HCT116 (cell line): ENCODE data around the gene SPRED1. TPM values are rescaled to one million over a fixed set of nuclear protein-coding genes. Genes with fewer than 3 reads are reported as not detected.

ENCODE experiments used
- ATAC-seq: fragments of 200-7000 bp; cut with Tn5 transposase; 2 replicates; pipeline ENCODE4 v1.9.1; 2020; ENCODE audit warnings: mild to moderate bottlenecking, moderate library complexity
- BruUV-seq: library from RNA; stranded (reverse); fragments of 400-500 nt; replicated peaks from 2 replicates; lab custom pipeline; 2021; lab: Mats Ljungman, UMichigan
- CTCF ChIA-PET: fragments of 300-600 bp; sonication (Branson Sonifier 250); formaldehyde crosslinking; loops from one replicate; lab custom pipeline; 2021; ENCODE audit warnings: antibody characterized with exemption; lab: Charles Lee
- POLR2A ChIA-PET: fragments of 300-600, 350-600 bp; sonication (Branson Sonifier 250); formaldehyde crosslinking; loops from one replicate; lab custom pipeline; 2021; ENCODE audit warnings: antibody characterized with exemption; lab: Charles Lee
- RAD21 ChIA-PET, 2 experiments: fragments of 300-600 bp; sonication (Branson Sonifier 250); formaldehyde crosslinking; loops; one replicate each; lab custom pipeline; 2023; ENCODE audit warnings: low total read pairs in 2 of 2; ENCODE audit not compliant: uncharacterized antibody in 2 of 2, unreplicated experiment in 2 of 2, low non-redundant PET in 1 of 2; lab: Charles Lee
- DNase-seq: peaks from one replicate; pipeline ENCODE4 v3.0.0-alpha.2; 2010; ENCODE audit warnings: low read depth, low spot score
- H2AFZ ChIP-seq: fragments of 200-600 bp; shearing (Covaris generic), sonication (generic); 2 replicates; pipeline ENCODE4 v1.6.1; 2017; ENCODE audit warnings: low read depth, mixed run types, mixed read lengths, antibody characterized with exemption, low read length; ENCODE audit not compliant: poor library complexity, severe bottlenecking
- H3K27ac ChIP-seq: 2 replicates; pipeline ENCODE4 v1.5.1; 2012; ENCODE audit warnings: low read depth, low read length
- H3K27me3 ChIP-seq: fragments of 200-600 bp; sonication (generic); 2 replicates; pipeline ENCODE4 v1.6.1; 2016; ENCODE audit warnings: mixed run types, low read length, mixed read lengths; ENCODE audit not compliant: insufficient read depth
- H3K36me3 ChIP-seq, 2 experiments: fragments of 200-500 bp in 1 of 2; fragments of 200-600 bp in 1 of 2; sonication (Bioruptor generic) in 1 of 2; sonication (generic) in 1 of 2; 2 replicates each; pipeline versions ENCODE4 v1.5.1 to v1.6.1; 2014 to 2016; ENCODE audit warnings: low read length in 2 of 2, inconsistent platforms in 1 of 2, mixed read lengths in 1 of 2, mixed run types in 1 of 2; ENCODE audit not compliant: insufficient read depth in 2 of 2, control insufficient read depth in 1 of 2
- H3K4me1 ChIP-seq, 2 experiments: fragments of 200-600 bp in 1 of 2; sonication (generic) in 1 of 2; 2 replicates each; pipeline versions ENCODE4 v1.5.1 to v1.6.1; 2012 to 2017; ENCODE audit warnings: low read length in 2 of 2, inconsistent platforms in 1 of 2, mild to moderate bottlenecking in 1 of 2, mixed read lengths in 1 of 2, mixed run types in 1 of 2, moderate library complexity in 1 of 2; ENCODE audit not compliant: insufficient read depth in 2 of 2, control insufficient read depth in 1 of 2
- H3K4me2 ChIP-seq: fragments of 200-600 bp; sonication (generic); 2 replicates; pipeline ENCODE4 v1.6.1; 2017; ENCODE audit warnings: mixed run types, low read length, mixed read lengths
- H3K4me3 ChIP-seq, 2 experiments: fragments of 200-600 bp in 1 of 2; sonication (generic) in 1 of 2; replicated peaks in 1 of 2; 2 replicates each; pipeline ENCODE4 v1.5.1; 2011 to 2016; ENCODE audit warnings: low read length in 2 of 2, control low read depth in 1 of 2, low read depth in 1 of 2, mild to moderate bottlenecking in 1 of 2, mixed read lengths in 1 of 2, mixed run types in 1 of 2
- H3K79me2 ChIP-seq: fragments of 200-600 bp; sonication (generic); 2 replicates; pipeline ENCODE4 v1.6.1; 2017; ENCODE audit warnings: mild to moderate bottlenecking, mixed run types, low read length, moderate library complexity, mixed read lengths; ENCODE audit not compliant: insufficient read depth
- H3K9ac ChIP-seq: fragments of 200-600 bp; sonication (generic); 2 replicates; pipeline ENCODE4 v1.6.1; 2016; ENCODE audit warnings: low read length, mixed read lengths
- H3K9me2 ChIP-seq: fragments of 200-600 bp; sonication (generic), shearing (Covaris generic); 2 replicates; pipeline ENCODE4 v1.6.1; 2017; ENCODE audit warnings: mixed run types, mild to moderate bottlenecking, moderate library complexity; ENCODE audit not compliant: insufficient read depth
- H3K9me3 ChIP-seq, 2 experiments: fragments of 200-500 bp in 1 of 2; fragments of 200-600 bp in 1 of 2; sonication (Bioruptor generic) in 1 of 2; sonication (generic) in 1 of 2; 2 replicates each; pipeline ENCODE4 v1.6.1; 2014 to 2017; ENCODE audit warnings: low read length in 2 of 2, mixed read lengths in 2 of 2, inconsistent platforms in 1 of 2, low read depth in 1 of 2, mild to moderate bottlenecking in 1 of 2, mixed run types in 1 of 2, moderate library complexity in 1 of 2; ENCODE audit not compliant: control insufficient read depth in 1 of 2, insufficient read depth in 1 of 2
- H4K20me1 ChIP-seq: fragments of 200-600 bp; sonication (generic), shearing (Covaris generic); 2 replicates; pipeline ENCODE4 v1.6.1; 2017; ENCODE audit warnings: mixed run types, mild to moderate bottlenecking, moderate library complexity; ENCODE audit not compliant: insufficient read depth
- CBX3 ChIP-seq: IDR thresholded peaks from 2 replicates; pipeline ENCODE4 v1.6.1; 2012; ENCODE audit warnings: low read depth
- CEBPB ChIP-seq: IDR thresholded peaks from 2 replicates; pipeline ENCODE4 v1.6.1; 2012; ENCODE audit warnings: low read depth
- FOSL1 ChIP-seq: IDR thresholded peaks from 2 replicates; pipeline ENCODE4 v1.6.1; 2012; ENCODE audit warnings: low read depth
- RAD21 ChIP-seq: IDR thresholded peaks from 2 replicates; pipeline ENCODE4 v1.6.1; 2012; ENCODE audit warnings: low read depth, mild to moderate bottlenecking
- SP1 ChIP-seq: IDR thresholded peaks from 2 replicates; pipeline ENCODE4 v1.6.1; 2012; ENCODE audit warnings: low read depth
- SRF ChIP-seq: IDR thresholded peaks from 2 replicates; pipeline ENCODE4 v1.6.1; 2012; ENCODE audit warnings: low read depth
- TCF7L2 ChIP-seq: IDR thresholded peaks from 2 replicates; pipeline ENCODE4 v1.7.0; 2011; ENCODE audit warnings: borderline replicate concordance, inconsistent platforms; ENCODE audit not compliant: insufficient read depth, insufficient read length; ENCODE audit errors: extremely low read depth
- YY1 ChIP-seq: IDR thresholded peaks from 2 replicates; pipeline ENCODE4 v1.6.1; 2011; ENCODE audit warnings: low read length, low read depth, moderate library complexity, mild to moderate bottlenecking; ENCODE audit not compliant: insufficient replicate concordance; ENCODE audit errors: extremely low read depth
- intact Hi-C: fragments of 100-400 bp; cut with micrococcal nuclease; formaldehyde crosslinking; loops from 2 replicates; pipeline ENCODE4 v1.10.0; 2022
- total RNA-seq: library from RNA; stranded (reverse); gene quantifications from one replicate; pipeline ENCODE4 v1.2.1, GENCODE V29; 2021; ENCODE audit not compliant: unreplicated experiment
- TF ChIP-seq, protein P1 (sequence below): IDR thresholded peaks from 2 replicates; pipeline ENCODE4 v1.6.1; 2012
- TF ChIP-seq, protein P2 (sequence below), 3 experiments: fragments of 200-600 bp in 1 of 3; sonication (generic) in 1 of 3; IDR thresholded peaks in 2 of 3; conservative IDR thresholded peaks in 1 of 3; 2 replicates each; pipeline ENCODE4 v1.5.1; 2012 to 2017; ENCODE audit warnings: low read depth in 2 of 3, low read length in 2 of 3, antibody characterized with exemption in 1 of 3, borderline replicate concordance in 1 of 3, control low read depth in 1 of 3, mild to moderate bottlenecking in 1 of 3, mixed read lengths in 1 of 3, mixed run types in 1 of 3, moderate library complexity in 1 of 3; ENCODE audit not compliant: insufficient read depth in 1 of 3
- TF ChIP-seq, protein P3 (sequence below): IDR thresholded peaks from 2 replicates; pipeline ENCODE4 v1.6.1; 2011; ENCODE audit warnings: mild to moderate bottlenecking, low read length, moderate library complexity; ENCODE audit not compliant: insufficient replicate concordance; ENCODE audit errors: extremely low read depth

The SPRED1 gene
- total RNA-seq, 1 experiment from 2014 or later: 24.7 TPM

DNA sequence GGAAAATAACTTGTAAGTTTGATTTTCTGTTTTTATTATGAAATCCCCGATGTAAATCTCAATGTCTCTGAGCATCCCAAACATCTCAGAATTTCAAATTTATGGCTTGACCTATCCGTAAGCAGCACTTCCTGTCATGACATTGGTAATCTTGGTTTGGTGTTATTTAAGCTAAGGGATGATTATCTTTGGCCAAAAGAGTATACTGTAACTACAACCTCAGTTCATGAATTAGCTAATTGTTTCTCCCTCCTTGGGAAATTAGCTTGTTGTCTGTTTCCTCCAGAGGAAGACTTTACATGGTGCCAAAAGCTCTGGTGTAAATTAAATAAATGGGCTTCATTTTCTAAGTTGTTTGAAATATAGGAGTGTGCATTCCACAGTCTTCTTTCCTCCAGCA, 28.1 kb upstream of the SPRED1 start:
- Histone ChIP-seq H3K4me3 (no peak overlapping the region), H3K79me2 (no peaks in the 10 kb centered on the region), H3K4me2 (no peak overlapping the region), H3K4me1 (peaks cover 4 to 11% of the 10 kb centered on the region in 2 experiments; a peak in 3 of 4 replicates), H3K27ac (no peak overlapping the region), H2AFZ (no peak overlapping the region), H3K9me3 (no peaks in the 10 kb centered on the region), H3K27me3 (no peaks in the 10 kb centered on the region), H3K36me3 (no peaks in the 10 kb centered on the region), H3K9ac (no peak overlapping the region), H3K9me2 (no peaks in the 10 kb centered on the region), H4K20me1 (no peaks in the 10 kb centered on the region)
- no peak for ATAC-seq
- TF ChIP-seq YY1 (no peak), CBX3 (no peak), RAD21 (no peak), CEBPB (no peak), TCF7L2 (no peak), FOSL1 (no peak), SRF (no peak), SP1 (no peak)
- TF ChIP-seq, protein P1, sequence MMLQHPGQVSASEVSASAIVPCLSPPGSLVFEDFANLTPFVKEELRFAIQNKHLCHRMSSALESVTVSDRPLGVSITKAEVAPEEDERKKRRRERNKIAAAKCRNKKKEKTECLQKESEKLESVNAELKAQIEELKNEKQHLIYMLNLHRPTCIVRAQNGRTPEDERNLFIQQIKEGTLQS: no peak
- TF ChIP-seq, protein P2, sequence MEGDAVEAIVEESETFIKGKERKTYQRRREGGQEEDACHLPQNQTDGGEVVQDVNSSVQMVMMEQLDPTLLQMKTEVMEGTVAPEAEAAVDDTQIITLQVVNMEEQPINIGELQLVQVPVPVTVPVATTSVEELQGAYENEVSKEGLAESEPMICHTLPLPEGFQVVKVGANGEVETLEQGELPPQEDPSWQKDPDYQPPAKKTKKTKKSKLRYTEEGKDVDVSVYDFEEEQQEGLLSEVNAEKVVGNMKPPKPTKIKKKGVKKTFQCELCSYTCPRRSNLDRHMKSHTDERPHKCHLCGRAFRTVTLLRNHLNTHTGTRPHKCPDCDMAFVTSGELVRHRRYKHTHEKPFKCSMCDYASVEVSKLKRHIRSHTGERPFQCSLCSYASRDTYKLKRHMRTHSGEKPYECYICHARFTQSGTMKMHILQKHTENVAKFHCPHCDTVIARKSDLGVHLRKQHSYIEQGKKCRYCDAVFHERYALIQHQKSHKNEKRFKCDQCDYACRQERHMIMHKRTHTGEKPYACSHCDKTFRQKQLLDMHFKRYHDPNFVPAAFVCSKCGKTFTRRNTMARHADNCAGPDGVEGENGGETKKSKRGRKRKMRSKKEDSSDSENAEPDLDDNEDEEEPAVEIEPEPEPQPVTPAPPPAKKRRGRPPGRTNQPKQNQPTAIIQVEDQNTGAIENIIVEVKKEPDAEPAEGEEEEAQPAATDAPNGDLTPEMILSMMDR (IDR thresholded peaks at IDR 0.05 in 2 of 3, conservative IDR thresholded peaks at IDR 0.05 in 1 of 3; ENCODE audit: borderline replicate concordance in 1 of 3, insufficient read depth in 1 of 3, low read depth in 2 of 3, low read length in 2 of 3): no peak
- TF ChIP-seq, protein P3, sequence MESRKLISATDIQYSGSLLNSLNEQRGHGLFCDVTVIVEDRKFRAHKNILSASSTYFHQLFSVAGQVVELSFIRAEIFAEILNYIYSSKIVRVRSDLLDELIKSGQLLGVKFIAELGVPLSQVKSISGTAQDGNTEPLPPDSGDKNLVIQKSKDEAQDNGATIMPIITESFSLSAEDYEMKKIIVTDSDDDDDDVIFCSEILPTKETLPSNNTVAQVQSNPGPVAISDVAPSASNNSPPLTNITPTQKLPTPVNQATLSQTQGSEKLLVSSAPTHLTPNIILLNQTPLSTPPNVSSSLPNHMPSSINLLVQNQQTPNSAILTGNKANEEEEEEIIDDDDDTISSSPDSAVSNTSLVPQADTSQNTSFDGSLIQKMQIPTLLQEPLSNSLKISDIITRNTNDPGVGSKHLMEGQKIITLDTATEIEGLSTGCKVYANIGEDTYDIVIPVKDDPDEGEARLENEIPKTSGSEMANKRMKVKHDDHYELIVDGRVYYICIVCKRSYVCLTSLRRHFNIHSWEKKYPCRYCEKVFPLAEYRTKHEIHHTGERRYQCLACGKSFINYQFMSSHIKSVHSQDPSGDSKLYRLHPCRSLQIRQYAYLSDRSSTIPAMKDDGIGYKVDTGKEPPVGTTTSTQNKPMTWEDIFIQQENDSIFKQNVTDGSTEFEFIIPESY: no peak
- intact Hi-C loops: no loop called here
- ChIA-PET CTCF (no interaction called here), RAD21 (no interaction called here), POLR2A (interaction anchor here (1.6 kb wide), 1 partner anchor 28 kb away, joined by 6 read pairs; the partner anchor contains the start of gene SPRED1)
- no TSS peak for BruUV-seq
- DNase-seq: no peak
